Sigmoid colon (tissue), 4 donors: ENCODE results near the gene DDIT3.

Experiments used
- EP300 ChIP-seq, 4 donors: sonication (generic); formaldehyde crosslinking; IDR thresholded peaks; one replicate each; pipeline ENCODE4 v1.6.1; 2017; ENCODE audit warnings: antibody characterized with exemption in 4 of 4
- POLR2A ChIP-seq, 2 donors: fragments of 450-650 bp; IDR thresholded peaks; one replicate each; pipeline ENCODE4 v1.6.1; 2016; ENCODE audit warnings: antibody characterized with exemption in 2 of 2, mild to moderate bottlenecking in 2 of 2, moderate library complexity in 2 of 2
- POLR2AphosphoS5 ChIP-seq, 4 donors: sonication (generic); formaldehyde crosslinking; IDR thresholded peaks; one replicate each; pipeline ENCODE4 v1.6.1; 2017; ENCODE audit warnings: antibody characterized with exemption in 4 of 4
- TF ChIP-seq, protein P1 (sequence below), 4 experiments: fragments of 450-650 bp in 3 of 4; fragments of 200-600 bp in 1 of 4; IDR thresholded peaks; one replicate each; pipeline ENCODE4 v1.5.1; 2016 to 2019; ENCODE audit warnings: antibody characterized with exemption in 4 of 4, mild to moderate bottlenecking in 3 of 4, moderate library complexity in 2 of 4

DNA sequence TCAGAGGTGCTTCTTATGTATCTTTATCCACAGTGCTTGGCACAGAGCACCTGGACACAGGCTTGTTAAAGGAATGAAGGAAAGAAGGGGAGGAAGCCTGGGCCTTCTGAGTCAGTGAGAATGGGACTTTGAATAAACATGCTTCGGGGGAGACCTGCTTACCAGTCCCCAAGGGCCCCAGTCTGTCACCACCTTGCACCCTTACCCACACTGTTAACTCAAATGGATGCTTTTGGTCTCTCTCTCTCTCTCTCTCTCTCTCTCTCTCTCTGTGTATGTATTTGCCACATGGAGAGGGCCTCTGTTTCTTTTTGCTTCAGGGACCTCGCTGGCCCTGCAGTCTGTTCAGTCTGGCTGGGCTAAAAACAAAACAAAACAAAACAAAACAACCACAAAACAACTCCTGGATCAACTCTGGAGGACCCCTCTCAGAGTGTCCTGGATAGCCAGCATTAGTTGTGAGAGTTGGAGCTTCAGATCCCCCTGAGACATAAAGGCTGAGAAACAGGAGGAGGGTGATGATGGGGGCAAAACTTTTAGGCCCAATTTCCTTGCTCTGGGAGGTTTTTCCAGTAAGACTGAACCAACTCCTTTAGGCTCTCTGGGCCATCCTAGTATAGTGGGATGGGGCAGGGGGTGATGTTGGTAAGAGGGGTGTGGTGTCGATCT, 31.5 kb upstream of the DDIT3 start:
- TF ChIP-seq, protein P1, sequence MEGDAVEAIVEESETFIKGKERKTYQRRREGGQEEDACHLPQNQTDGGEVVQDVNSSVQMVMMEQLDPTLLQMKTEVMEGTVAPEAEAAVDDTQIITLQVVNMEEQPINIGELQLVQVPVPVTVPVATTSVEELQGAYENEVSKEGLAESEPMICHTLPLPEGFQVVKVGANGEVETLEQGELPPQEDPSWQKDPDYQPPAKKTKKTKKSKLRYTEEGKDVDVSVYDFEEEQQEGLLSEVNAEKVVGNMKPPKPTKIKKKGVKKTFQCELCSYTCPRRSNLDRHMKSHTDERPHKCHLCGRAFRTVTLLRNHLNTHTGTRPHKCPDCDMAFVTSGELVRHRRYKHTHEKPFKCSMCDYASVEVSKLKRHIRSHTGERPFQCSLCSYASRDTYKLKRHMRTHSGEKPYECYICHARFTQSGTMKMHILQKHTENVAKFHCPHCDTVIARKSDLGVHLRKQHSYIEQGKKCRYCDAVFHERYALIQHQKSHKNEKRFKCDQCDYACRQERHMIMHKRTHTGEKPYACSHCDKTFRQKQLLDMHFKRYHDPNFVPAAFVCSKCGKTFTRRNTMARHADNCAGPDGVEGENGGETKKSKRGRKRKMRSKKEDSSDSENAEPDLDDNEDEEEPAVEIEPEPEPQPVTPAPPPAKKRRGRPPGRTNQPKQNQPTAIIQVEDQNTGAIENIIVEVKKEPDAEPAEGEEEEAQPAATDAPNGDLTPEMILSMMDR (IDR thresholded peaks at IDR 0.05) = no peak
- TF ChIP-seq POLR2AphosphoS5 (IDR thresholded peaks at IDR 0.05) (no peak), POLR2A (IDR thresholded peaks at IDR 0.05) (no peak), EP300 (IDR thresholded peaks at IDR 0.05) (no peak)
